GM19455 (cell line): ENCODE measurements around the gene SDS.

Experiments
- ATAC-seq: cut with Tn5 transposase; IDR thresholded peaks from one replicate; pipeline ENCODE4 v1.9.1; 2021; ENCODE audit not compliant: unreplicated experiment

SDS gene

GRCh38 chr12:113401066-113402000, 2.4 kb downstream of the SDS start:
- ATAC-seq, result no peak

DNA sequence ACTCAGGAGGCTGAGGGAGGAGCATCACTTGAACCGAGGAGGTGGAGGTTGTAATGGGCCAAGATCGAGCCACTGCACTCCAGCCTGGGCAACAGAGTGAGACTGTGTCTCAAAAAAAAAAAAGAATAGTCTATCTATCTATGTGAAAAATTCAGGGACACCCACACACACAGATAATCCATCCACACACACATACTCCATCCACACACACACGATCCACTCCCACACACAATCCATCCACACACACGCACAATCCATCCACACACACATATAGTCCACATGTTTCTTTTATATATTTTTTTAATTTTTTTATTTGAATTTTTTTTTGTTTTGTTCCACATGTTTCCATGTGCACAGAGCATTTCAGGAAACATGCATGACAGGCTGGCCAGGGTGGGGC, 3.3 kb downstream of the SDS start:
- no peak for ATAC-seq

DNA sequence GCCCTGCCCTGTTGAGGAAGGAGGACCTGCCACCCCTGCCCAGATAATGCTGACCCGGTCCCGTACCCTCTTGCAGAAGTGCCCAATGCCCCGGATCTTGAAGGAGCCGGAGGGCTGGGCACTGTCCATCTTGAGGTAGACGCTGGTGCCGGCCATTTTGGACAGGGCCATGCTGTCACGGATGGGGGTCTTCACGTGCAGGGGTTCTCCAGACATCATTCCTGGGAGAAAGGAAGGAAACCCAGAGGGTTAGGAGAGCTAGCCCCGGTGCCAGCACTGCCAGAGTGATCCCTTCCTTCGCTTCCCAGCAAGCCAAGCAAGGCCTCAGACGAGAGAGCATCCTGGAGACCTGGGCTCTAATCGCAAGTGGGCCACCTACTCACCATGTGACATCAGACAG, 4.2 kb downstream of the SDS start:
- ATAC-seq, result no peak

DNA sequence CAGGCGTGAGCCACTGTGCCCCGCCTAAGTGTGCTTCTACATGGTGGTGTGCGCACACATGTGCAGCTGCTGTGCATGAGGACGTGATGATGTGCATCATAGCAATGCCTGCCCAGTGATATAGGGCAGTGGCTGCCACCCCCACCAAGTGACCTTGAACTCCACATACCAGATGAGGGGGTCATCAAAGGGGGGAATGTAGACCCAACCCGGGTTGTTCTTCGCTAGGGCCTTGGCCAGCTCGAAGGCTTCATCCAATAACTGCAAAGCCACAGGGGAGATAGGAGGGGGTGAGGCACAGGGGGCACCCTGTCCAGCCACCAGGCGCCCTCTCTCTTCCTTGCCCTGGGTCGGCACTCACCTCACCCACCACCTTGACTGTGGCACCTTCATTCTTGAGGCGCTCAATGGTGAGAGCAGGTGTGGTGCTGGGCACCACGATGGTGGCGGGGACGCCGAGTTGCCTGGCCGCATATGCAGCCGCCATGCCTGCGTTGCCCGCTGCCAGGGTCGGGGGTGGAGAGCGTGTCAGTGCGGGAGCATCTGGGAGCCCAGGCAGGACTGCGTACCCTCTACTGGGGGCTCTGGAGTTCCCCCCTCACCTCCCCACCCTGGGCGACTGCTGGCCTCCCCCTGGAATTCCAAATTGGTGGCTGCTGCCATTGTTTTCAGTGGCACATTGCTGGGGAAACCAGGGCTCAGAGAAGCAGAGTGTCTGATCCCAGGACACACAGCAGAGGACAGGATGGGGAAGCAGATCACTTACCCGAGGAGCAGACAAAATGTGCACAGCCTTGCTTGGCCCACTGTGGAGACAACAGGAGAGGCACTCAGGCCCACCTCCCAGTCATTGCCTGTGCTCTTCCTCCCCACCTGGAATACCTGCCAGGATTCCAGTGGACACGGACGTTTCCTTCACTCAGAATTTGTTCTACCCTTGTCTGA, 5.1 kb downstream of the SDS start:
- ATAC-seq, result no peak

DNA sequence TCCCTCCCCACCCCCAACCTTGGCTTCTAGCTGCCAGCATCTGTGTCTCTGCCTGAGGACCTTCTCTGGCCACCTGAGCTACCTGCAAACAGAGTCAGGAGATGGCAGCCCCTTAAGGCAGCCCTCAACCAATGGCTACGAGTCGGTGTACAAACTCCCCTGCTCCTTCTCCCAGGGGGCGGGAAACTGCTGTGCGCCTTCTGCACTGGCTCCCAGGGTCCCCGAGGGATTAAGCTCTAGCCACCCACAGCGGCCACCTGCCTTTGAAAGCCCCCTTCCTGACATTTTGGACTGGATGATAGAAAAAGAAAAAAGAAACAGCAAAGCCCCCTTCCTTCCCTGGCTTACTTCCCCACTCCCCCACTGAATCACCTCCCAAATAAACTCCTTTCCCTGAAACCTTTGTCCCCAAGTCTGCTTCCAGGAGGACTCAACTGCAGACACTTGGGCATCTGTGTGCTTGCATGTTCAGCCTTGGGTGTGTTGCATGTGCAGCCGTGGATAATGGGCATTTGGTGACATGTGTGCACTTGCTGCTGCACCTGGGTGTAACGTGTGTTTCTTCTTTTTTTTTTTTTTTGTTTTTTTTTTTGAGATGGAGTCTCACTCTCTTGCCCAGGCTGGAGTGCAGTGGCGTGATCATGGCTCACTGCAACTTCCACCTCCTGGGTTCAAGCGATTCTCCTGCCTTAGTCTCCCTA, 6.0 kb downstream of the SDS start:
- ATAC-seq, result no peak

DNA sequence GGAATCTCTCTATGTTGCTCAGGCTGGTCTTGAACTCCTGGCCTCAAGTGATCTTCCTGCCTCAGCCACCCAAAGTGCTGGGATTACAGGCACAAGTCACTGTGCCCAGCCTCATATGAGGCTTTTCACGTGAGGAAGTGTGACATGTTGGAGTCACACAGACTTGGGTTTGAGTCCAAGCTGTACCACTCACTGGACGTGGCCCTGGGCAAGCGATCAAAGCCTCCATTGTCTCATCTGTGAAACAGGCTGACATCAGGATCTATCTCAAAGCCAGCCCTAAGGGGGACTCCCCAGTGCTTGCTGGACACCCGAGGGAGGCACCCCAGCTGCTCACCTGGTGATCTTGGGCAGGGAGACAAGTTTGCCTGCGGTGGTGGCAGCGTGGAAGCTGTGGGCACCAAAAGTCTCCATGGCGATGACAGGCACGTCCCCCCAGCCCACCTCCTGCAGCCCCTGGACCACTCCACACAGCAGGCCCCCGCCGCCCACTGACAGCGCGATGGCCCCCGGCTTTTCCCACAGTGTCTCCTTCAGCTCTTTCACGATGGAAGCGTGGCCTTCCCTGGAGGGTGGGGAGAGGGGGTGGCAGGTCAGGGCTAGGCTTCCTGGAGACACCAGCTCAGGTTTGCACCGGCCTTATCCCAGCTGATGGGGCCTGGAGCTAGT, 6.7 kb downstream of the SDS start:
- ATAC-seq, result no peak

- no peak for ATAC-seq
These were observed 7.5 kb downstream of the SDS start for GRCh38 chr12:113396200-113396599.

DNA sequence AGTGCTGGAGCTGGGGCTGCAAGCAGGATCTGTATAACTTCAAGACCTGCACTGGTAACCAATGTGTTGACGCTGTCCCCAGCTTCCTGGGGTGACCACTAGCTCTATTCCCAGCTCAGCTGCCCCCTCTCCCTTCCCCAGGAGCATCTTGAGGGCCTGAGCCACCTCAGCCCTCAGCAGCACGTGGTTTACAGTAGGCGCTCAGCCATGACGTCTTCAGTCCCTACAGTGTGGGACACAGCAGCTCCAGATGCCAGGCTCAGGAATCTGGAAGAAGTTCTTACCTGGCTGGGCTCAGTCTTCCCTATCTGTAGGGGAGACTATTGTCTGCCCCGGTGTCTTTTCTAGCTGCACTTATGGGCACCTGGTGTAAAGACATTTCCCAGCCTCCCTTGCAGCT, 8.6 kb downstream of the SDS start:
- no peak for ATAC-seq

- no peak for ATAC-seq
These were observed 9.9 kb downstream of the SDS start for GRCh38 chr12:113393749-113394148.

GRCh38 chr12:113392988-113393579, 10.6 kb downstream of the SDS start:
- ATAC-seq, result no peak

- no peak for ATAC-seq
These were observed 11.2 kb downstream of the SDS start for GRCh38 chr12:113392520-113392919.

DNA sequence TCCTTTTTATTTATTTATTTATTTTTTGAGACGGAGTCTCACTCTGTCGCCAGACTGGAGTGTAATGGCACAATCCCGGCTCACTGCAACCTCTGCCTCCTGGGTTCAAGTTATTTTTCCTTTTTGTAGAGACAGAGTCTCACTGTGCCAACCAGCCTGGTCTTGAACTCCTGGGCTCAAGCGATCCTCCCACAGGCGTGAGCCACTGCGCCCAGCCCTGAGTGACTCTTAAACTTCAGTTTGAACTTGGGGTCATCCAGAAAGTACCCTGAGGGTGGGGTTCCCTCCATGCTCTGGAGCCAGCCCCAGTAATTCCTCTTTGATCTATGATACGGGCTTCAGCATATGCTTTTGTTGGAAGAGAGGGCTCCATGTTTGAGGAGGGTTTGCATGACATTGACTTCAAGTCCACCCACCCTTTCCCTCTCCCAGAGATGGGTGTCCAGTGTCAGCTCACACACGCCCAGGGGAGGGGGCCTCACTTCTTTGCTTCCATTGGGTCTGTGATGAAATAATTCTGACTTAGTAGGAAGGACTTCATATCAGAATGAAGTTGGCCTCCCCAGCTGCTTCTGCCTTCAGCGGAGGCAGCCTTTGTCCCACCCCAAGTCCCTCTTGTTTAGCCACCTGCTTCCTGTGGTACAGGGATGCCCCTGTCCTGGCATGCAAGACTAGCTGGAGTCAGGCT, 11.9 kb downstream of the SDS start:
- ATAC-seq, result no peak

- no peak for ATAC-seq
These were observed 12.5 kb downstream of the SDS start for GRCh38 chr12:113391145-113391544.

- ATAC-seq, result no peak
These were observed 13.3 kb downstream of the SDS start for GRCh38 chr12:113390064-113391043.

GRCh38 chr12:113388351-113388750, 15.3 kb downstream of the SDS start:
- no peak for ATAC-seq

DNA sequence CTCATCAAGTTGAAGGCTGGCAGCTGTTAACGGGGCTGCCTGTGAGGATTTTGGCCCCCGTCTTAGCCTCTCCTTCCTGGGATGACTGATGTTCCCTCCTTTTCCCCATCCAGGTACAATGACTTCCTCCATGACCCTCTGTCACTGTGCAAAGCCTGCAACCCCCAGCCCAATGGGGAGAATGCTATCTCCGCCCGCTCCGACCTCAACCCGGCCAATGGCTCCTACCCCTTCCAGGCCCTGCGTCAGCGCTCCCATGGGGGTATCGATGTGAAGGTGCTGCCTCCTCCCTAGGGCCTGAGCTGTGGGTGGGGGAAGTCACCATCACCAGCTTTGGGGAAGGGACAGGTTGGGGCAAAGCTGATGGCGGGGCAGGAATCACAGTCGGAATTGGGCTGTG, 16.1 kb downstream of the SDS start:
- ATAC-seq, result no peak

DNA sequence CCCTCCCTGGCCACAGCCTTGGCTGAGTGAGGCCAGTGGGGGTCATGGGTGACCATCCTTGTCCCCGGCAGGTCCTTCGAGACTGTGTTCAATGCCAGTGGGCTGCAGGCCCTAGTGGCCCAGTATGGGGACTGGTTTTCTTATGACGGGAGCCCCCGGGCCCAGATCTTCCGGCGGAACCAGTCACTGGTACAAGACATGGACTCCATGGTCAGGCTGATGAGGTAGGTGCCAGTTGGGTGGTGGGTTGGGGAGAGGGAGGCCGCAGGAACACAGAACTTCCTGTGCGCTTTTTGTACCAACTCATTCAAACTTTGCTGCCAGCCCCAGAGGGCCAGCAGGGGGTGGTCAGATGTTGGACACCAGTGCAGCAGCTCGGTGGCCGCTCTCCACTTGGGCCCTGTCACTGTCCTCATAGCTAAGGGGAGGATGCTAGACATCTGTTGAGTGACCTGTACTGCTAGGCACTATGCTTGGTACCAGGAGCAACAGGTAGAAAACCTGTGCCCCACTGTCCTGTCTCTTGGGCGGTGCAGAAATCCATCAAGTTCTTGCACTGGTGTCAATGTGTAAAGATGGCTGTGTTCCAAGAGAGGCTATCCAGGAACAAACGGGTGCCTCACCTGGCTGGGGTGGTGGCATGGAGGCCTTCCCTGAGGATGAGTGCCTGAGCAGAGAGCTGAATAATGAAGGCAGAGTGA, 16.7 kb downstream of the SDS start:
- no peak for ATAC-seq
